ENCODE results near the gene ACVR1. TPM values are rescaled to one million over a fixed set of nuclear protein-coding genes. Genes with fewer than 3 reads are reported as not detected.

Gene ACVR1
- total and polyA plus RNA-seq, 9 of the 15 experiments (the other 6 are each of a cell fraction or from before 2014, with no cell fraction given): 3.8 to 14.3 (median 6.9) TPM

GRCh38 chr2:157899125-157899839 lies 23.2 kb upstream of the ACVR1 start (continued):
- TF ChIP-seq ZBTB40 (IDR thresholded peaks at IDR 0.05) (peak; percentile 8; the same call in 1 of the 2 replicates), ZBTB40 (CRISPR knock-in tag; IDR thresholded peaks at IDR 0.05) (no peak), USF2 (CRISPR knock-in tag; IDR thresholded peaks at IDR 0.05) (no peak), SREBF1 (IDR thresholded peaks at IDR 0.05; ENCODE audit: borderline replicate concordance, low read depth, low read length) (no peak), HNRNPL (IDR thresholded peaks at IDR 0.05; ENCODE audit: low read depth, low read length) (no peak), RBM17 (IDR thresholded peaks at IDR 0.05; ENCODE audit: borderline replicate concordance, low read depth, low read length) (no peak), JUND (IDR thresholded peaks at IDR 0.05; ENCODE audit: borderline replicate concordance, low read depth, low read length) (peak; percentile 67; the same call in 1 of the 2 replicates), JUND (tag; IDR thresholded peaks at IDR 0.05; ENCODE audit: borderline replicate concordance, low read depth, low read length) (peak; percentile 74; the same call in 1 of the 3 replicates), ZNF592 (IDR thresholded peaks at IDR 0.05) (peak; percentile 50), STAG1 (CRISPR knock-in tag; IDR thresholded peaks at IDR 0.05; ENCODE audit: borderline replicate concordance) (no peak)

All from K562 (cell line).